Measurements from ENCODE around the gene HSPB9. TPM values are rescaled to one million over a fixed set of nuclear protein-coding genes. Genes with fewer than 3 reads are reported as not detected.
"Not testable (repeated sequence)": the region's sequence is repeated elsewhere in the genome, so short reads cannot be mapped to it uniquely, and the experiment has no call there.

Gene HSPB9
- polyA plus RNA-seq, 1 donor from 2014 or later, result not detected

- Histone ChIP-seq H3K4me3 (ENCODE audit: low read length) (no peak overlapping the region), H3K27me3 (ENCODE audit: insufficient read depth, low read depth, low read length) (no peaks in the 10 kb centered on the region), H4K20me1 (ENCODE audit: insufficient read depth) (peaks cover 8% of the 10 kb centered on the region), H3K27ac (ENCODE audit: low read length) (no peak overlapping the region), H3F3A (ENCODE audit: insufficient read depth, low read length, poor library complexity, severe bottlenecking) (no peaks in the 10 kb centered on the region), H3K4me2 (ENCODE audit: low read length) (no peak overlapping the region), H3K79me2 (replicated peaks; ENCODE audit: insufficient read depth, low read length) (no peaks in the 10 kb centered on the region), H3K9me2 (ENCODE audit: insufficient read depth, low read length) (no peaks in the 10 kb centered on the region), H3K9ac (ENCODE audit: low read length) (no peak overlapping the region), H2AFZ (ENCODE audit: low read depth, low read length) (no peak overlapping the region), H3K9me3 (ENCODE audit: low read length) (no peaks in the 10 kb centered on the region), H3K36me3 (ENCODE audit: insufficient read depth, low read length) (no peaks in the 10 kb centered on the region)
- TF ChIP-seq CTCF (IDR thresholded peaks at IDR 0.05; ENCODE audit: poor library complexity, severe bottlenecking), result no peak
- TF ChIP-seq MXI1 (conservative IDR thresholded peaks at IDR 0.05; ENCODE audit: poor library complexity, severe bottlenecking), result no peak
- TF ChIP-seq SMC3 (conservative IDR thresholded peaks at IDR 0.05; ENCODE audit: poor library complexity), result no peak
- no peak for TF ChIP-seq REST (IDR thresholded peaks at IDR 0.05; ENCODE audit: borderline replicate concordance)
- TF ChIP-seq POLR2AphosphoS5 (IDR thresholded peaks at IDR 0.05), result no peak
- no peak for TF ChIP-seq EP300 (conservative IDR thresholded peaks at IDR 0.05; ENCODE audit: poor library complexity, severe bottlenecking)
- TF ChIP-seq RAD21 (conservative IDR thresholded peaks at IDR 0.05), result no peak
- TF ChIP-seq EZH2 (IDR thresholded peaks at IDR 0.05; ENCODE audit: borderline replicate concordance, insufficient read depth, low read length, poor library complexity, severe bottlenecking), result no peak
- TF ChIP-seq TAF1 (IDR thresholded peaks at IDR 0.05; ENCODE audit: low read depth), result no peak
Measured at GRCh38 chr17:42138749-42139492, 16.3 kb downstream of the HSPB9 start.

- H3K27ac ChIP-seq (ENCODE audit: low read length); H3K36me3 ChIP-seq (ENCODE audit: insufficient read depth, low read length); H2AFZ ChIP-seq (ENCODE audit: low read depth, low read length); H3K4me2 ChIP-seq (ENCODE audit: low read length); H4K20me1 ChIP-seq (ENCODE audit: insufficient read depth); H3K27me3 ChIP-seq (ENCODE audit: insufficient read depth, low read depth, low read length); H3K9ac ChIP-seq (ENCODE audit: low read length); H3K4me3 ChIP-seq (ENCODE audit: low read length); H3K9me3 ChIP-seq (ENCODE audit: low read length); H3K9me2 ChIP-seq (ENCODE audit: insufficient read depth, low read length); H3F3A ChIP-seq (ENCODE audit: insufficient read depth, low read length, poor library complexity, severe bottlenecking); H3K79me2 ChIP-seq (replicated peaks; ENCODE audit: insufficient read depth, low read length): not testable (repeated sequence)
Measured at GRCh38 chr17:42140690-42141089, 18.1 kb downstream of the HSPB9 start.

Measured in neural cell (in vitro differentiated cells).